Fibroblast of pulmonary artery (primary cell): Measurements from ENCODE around the gene RPS6KA5.
"Not testable (repeated sequence)": the region's sequence is repeated elsewhere in the genome, so short reads cannot be mapped to it uniquely, and the experiment has no call there.

Experiments used
- DNase-seq: peaks from one replicate; pipeline ENCODE4 v3.0.0-alpha.2; 2010; ENCODE audit warnings: low read depth
- H3K4me3 ChIP-seq: replicated peaks from 2 replicates; pipeline ENCODE4 v1.5.1; 2011; ENCODE audit warnings: low read depth, mild to moderate bottlenecking, control low read depth, low read length, moderate library complexity
- CTCF ChIP-seq: IDR thresholded peaks from 2 replicates; pipeline ENCODE4 v1.5.1; 2011; ENCODE audit warnings: mild to moderate bottlenecking, control low read depth, low read length, inconsistent platforms; ENCODE audit errors: missing control alignments

Gene RPS6KA5

GRCh38 chr14:90943367-90943766 is 117.1 kb downstream of the RPS6KA5 start:
- no peak for TF ChIP-seq CTCF
- no peak overlapping the region for H3K4me3 ChIP-seq
- no peak for DNase-seq

- TF ChIP-seq CTCF = no peak
- no peak for DNase-seq
- H3K4me3 ChIP-seq = no peak overlapping the region
Observed at GRCh38 chr14:90942511-90942910, 117.9 kb downstream of the RPS6KA5 start.

GRCh38 chr14:90941706-90942105 is 118.7 kb downstream of the RPS6KA5 start:
- TF ChIP-seq CTCF = no peak
- no peak for DNase-seq
- H3K4me3 ChIP-seq = no peak overlapping the region

GRCh38 chr14:90940318-90940962 is 120.0 kb downstream of the RPS6KA5 start:
- no peak overlapping the region for H3K4me3 ChIP-seq
- DNase-seq = no peak
- no peak for TF ChIP-seq CTCF

- DNase-seq, H3K4me3 ChIP-seq: not testable (repeated sequence)
Observed at GRCh38 chr14:90939252-90939795, 121.1 kb downstream of the RPS6KA5 start.

GRCh38 chr14:90938615-90939014 is 121.8 kb downstream of the RPS6KA5 start:
- TF ChIP-seq CTCF = no peak
- no peak for DNase-seq
- no peak overlapping the region for H3K4me3 ChIP-seq

- no peak overlapping the region for H3K4me3 ChIP-seq
- no peak for DNase-seq
- no peak for TF ChIP-seq CTCF
Observed at GRCh38 chr14:90936757-90937440, 123.5 kb downstream of the RPS6KA5 start.
